T-helper 1 cell treated with Interleukin-12 subunit alpha and Interleukin-12 subunit beta and Interleukin-4 antibody, amounts not matched to agents 30 μg/mL and 1 μg/mL, for 36 hours (primary cell): ENCODE data around the gene OLA1.

Experiments
- H3K27ac Mint-ChIP-seq: one replicate; pipeline ENCODE4 v1.8.0; 2021; ENCODE audit warnings: mild to moderate bottlenecking, mixed read lengths
- H3K27me3 Mint-ChIP-seq: one replicate; pipeline ENCODE4 v1.8.0; 2021; ENCODE audit warnings: low read depth, mixed read lengths
- H3K36me3 Mint-ChIP-seq: one replicate; pipeline ENCODE4 v1.8.0; 2021; ENCODE audit warnings: low read depth, mixed read lengths
- H3K4me1 Mint-ChIP-seq: one replicate; pipeline ENCODE4 v1.8.0; 2021; ENCODE audit warnings: low read depth, mixed read lengths
- H3K4me3 Mint-ChIP-seq: one replicate; pipeline ENCODE4 v1.8.0; 2021; ENCODE audit warnings: mild to moderate bottlenecking, moderate library complexity, mixed read lengths
- H3K9me3 Mint-ChIP-seq: one replicate; pipeline ENCODE4 v1.8.0; 2021; ENCODE audit warnings: mixed read lengths

The OLA1 gene

GRCh38 chr2:174047746-174048145, 200.6 kb downstream of the OLA1 start:
- no peaks in the 10 kb centered on the region for H3K36me3 Mint-ChIP-seq
- peaks cover 3% of the 10 kb centered on the region for H3K4me1 Mint-ChIP-seq
- no peak overlapping the region for H3K4me3 Mint-ChIP-seq
- no peaks in the 10 kb centered on the region for H3K9me3 Mint-ChIP-seq
- H3K27me3 Mint-ChIP-seq: peaks cover 13% of the 10 kb centered on the region
- no peak overlapping the region for H3K27ac Mint-ChIP-seq

DNA sequence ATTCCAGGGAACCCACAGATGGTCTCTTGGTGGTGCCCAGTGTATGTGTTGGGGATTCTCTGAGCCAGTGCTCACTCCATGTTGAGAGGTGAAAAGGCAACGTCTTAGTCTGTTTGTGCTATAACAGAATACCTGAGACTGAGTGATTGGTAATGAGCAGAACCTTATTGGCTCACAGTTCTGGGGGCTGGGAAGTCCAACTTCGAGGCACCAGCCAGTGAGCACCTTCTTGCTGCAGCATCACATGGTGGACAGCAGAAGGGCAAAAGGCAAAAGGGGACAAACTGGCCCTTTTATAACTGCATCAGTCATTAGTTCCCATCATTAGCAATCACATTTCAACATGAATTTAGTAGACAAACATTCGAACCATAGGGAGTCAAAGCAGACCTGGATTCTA, 202.2 kb downstream of the OLA1 start:
- Mint-ChIP-seq H3K27me3 (peaks cover 10% of the 10 kb centered on the region), H3K4me1 (peaks cover 3% of the 10 kb centered on the region), H3K4me3 (no peak overlapping the region)

DNA sequence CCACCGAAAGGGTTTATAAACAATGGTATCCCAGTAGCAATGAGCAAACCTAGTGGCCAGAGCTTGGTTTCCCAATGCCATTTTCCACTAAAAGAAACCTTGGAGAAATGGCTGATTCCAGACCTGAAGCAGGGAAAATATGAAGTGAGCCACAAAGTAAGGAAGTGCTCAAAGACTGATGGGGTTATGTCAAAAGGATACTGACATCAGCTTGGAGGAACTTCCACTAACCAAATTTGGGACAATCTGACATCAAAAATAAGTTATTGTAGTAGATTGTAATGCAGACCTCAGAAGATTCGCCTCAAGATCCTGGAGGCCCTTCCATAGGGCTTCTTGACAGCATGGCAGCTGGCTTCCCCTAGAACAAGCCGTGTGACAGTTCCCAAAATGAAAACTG, 203.8 kb downstream of the OLA1 start:
- H3K27ac Mint-ChIP-seq: no peak overlapping the region
- peaks cover 4% of the 10 kb centered on the region for H3K27me3 Mint-ChIP-seq
- H3K4me3 Mint-ChIP-seq: no peak overlapping the region
- no peaks in the 10 kb centered on the region for H3K36me3 Mint-ChIP-seq
- no peaks in the 10 kb centered on the region for H3K9me3 Mint-ChIP-seq
- peaks cover 8% of the 10 kb centered on the region for H3K4me1 Mint-ChIP-seq

More for the DNA sequence above, 202.2 kb downstream of the OLA1 start:
- Mint-ChIP-seq H3K27ac (no peak overlapping the region), H3K36me3 (no peaks in the 10 kb centered on the region), H3K9me3 (no peaks in the 10 kb centered on the region)

DNA sequence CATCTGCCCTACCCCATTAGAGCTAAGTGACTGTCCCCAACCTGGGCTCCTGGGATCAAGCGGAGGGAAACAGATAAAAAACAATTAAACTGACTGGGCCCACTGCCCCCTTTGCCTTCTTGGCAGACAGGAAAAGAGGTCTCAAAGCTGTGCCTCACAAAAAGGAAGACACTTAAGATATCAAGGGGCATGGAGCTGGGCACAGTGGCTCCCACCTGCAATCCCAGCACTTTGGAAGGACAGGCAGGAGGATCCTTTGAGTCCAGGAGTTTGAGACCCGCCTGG, 208.0 kb downstream of the OLA1 start:
- Mint-ChIP-seq H3K27ac (no peak overlapping the region), H3K4me3 (no peak overlapping the region), H3K36me3 (no peaks in the 10 kb centered on the region), H3K9me3 (no peaks in the 10 kb centered on the region), H3K4me1 (peaks cover 15% of the 10 kb centered on the region), H3K27me3 (no peaks in the 10 kb centered on the region)

DNA sequence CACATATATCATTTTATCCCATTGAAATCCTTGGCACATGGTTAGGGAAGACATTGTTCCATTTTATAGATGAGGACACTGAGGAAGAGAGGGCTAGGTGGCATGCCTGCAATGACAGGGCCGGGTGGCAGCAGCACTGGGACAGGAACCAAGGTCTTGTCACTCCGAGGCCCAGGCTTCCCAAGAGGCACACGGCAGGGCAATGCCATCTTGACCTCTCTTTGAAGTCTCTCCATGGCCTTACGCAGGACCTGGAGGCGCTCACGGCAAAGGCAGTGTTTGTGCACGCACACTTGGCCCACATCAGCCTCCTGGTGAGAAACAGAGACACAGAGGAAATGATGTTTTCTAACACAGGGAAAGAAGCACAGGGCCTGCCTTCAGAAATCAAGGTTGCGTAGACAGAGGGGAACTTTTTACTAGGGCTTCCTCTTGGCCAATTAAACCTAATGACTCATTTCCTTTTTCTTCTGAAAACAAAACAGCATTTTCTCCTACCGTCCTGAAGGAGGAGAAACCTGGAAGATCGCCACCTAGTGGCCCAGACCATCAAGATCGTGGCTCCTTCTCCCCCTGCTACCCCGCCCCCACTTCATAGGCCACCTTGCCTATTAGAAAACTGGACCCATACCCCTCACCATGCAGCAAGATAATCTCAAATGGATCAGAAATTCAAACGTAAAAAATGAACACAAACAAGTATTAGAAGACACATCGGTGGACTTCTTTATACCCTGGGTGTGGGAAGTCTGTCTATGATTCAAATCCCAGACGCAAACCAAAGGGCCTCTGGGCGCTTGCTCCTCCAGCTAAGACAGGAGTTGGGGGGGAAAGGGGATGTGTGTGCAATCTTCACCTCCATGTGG, 208.5 kb downstream of the OLA1 start:
- Mint-ChIP-seq H3K27ac (peak overlapping the region; percentile 85), H3K4me3 (peak overlapping the region; percentile 6), H3K9me3 (no peaks in the 10 kb centered on the region), H3K36me3 (no peaks in the 10 kb centered on the region), H3K4me1 (peaks cover 17% of the 10 kb centered on the region), H3K27me3 (no peaks in the 10 kb centered on the region)

DNA sequence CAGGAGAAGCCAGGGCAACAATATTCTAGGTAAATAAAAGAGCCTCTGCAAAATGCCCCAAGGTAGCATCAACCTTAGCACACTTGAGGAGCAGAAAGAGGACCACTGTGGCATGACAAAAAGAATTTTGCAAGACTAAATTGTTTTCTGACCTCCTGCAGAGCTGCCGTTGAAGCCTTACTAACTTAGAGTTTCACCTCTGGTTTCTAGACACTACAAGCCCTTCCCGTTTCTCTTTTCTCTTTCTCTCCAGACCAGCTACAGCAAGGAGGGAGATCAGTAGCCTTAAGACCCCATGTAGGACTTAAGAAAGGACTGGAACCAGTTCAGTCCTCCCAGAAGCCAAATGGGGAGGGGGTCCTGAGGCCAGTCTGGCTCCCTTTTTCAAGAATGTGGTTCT, 209.9 kb downstream of the OLA1 start:
- H3K9me3 Mint-ChIP-seq: no peaks in the 10 kb centered on the region
- H3K36me3 Mint-ChIP-seq: no peaks in the 10 kb centered on the region
- peak overlapping the region; percentile 2 for H3K27ac Mint-ChIP-seq
- H3K4me3 Mint-ChIP-seq: no peak overlapping the region
- no peaks in the 10 kb centered on the region for H3K27me3 Mint-ChIP-seq
- peaks cover 15% of the 10 kb centered on the region for H3K4me1 Mint-ChIP-seq

DNA sequence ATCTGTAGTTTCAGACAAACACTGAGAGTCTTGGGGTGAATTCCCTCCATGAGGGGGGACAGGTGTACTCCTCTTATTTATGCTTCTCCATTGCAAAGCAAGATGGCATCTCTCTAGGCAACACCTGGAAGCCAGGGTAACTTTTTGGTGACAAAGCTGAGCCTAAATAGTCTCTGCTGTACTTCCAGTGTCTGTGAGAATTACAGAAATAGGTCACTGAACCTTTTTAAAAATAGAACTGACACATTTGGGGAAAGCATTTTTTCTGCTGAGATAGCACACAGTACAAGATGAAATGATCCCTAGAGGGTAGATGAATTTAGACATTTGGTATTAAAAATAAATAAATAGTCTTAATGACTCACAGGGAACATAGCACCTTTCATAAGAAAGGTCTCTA, 211.5 kb downstream of the OLA1 start:
- H3K27ac Mint-ChIP-seq: no peak overlapping the region
- no peaks in the 10 kb centered on the region for H3K9me3 Mint-ChIP-seq
- no peak overlapping the region for H3K4me3 Mint-ChIP-seq
- H3K27me3 Mint-ChIP-seq: no peaks in the 10 kb centered on the region
- peaks cover 15% of the 10 kb centered on the region for H3K4me1 Mint-ChIP-seq
- no peaks in the 10 kb centered on the region for H3K36me3 Mint-ChIP-seq

DNA sequence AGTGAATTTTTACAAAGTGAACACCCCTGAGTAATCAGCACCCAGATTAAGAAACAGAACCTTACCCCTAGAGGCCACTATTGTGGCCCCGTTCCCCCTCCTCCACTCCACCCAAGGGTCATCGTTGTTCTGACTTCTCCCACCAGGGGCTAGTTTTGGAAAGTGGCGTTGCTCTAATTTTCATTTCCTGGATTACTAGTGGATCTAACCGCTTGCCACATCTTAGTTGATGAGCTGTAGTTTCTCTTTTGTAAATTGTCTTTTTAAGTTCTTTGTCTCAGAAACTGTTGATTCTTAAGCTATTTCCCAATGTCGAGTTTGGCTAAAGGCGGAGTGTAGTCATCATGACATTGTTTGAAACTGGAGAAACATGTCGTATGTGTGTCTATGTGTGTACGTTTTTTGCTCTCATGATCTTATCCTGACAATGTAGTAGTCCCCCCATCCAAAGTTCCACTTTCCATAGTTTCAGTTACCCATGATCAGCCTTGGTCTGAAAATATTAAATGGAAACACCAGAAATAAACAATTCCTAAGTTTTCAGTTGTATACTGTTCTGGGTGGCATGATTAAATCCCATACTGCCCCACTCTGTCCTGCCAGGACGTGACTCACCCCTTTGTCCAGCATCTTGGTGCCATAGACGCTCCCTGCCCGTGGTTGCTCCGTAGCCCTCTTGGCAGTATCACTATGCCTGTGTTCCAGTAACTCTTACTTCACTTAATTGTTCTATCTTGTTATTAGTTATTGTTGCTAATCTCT, 212.2 kb downstream of the OLA1 start:
- no peaks in the 10 kb centered on the region for H3K9me3 Mint-ChIP-seq
- H3K27ac Mint-ChIP-seq: no peak overlapping the region
- H3K4me1 Mint-ChIP-seq: peaks cover 15% of the 10 kb centered on the region

GRCh38 chr2:174035117-174035635, 213.2 kb downstream of the OLA1 start:
- H3K27ac Mint-ChIP-seq: no peak overlapping the region
- H3K4me1 Mint-ChIP-seq: peaks cover 15% of the 10 kb centered on the region
- no peaks in the 10 kb centered on the region for H3K9me3 Mint-ChIP-seq
- no peaks in the 10 kb centered on the region for H3K36me3 Mint-ChIP-seq
- H3K4me3 Mint-ChIP-seq: no peak overlapping the region
- H3K27me3 Mint-ChIP-seq: no peaks in the 10 kb centered on the region

More for the DNA sequence above, 212.2 kb downstream of the OLA1 start:
- Mint-ChIP-seq H3K36me3 (no peaks in the 10 kb centered on the region), H3K4me3 (no peak overlapping the region), H3K27me3 (no peaks in the 10 kb centered on the region)

GRCh38 chr2:174033163-174033550, 215.2 kb downstream of the OLA1 start:
- H3K4me1 Mint-ChIP-seq: peaks cover 6% of the 10 kb centered on the region
- no peak overlapping the region for H3K27ac Mint-ChIP-seq
- no peaks in the 10 kb centered on the region for H3K36me3 Mint-ChIP-seq
- no peak overlapping the region for H3K4me3 Mint-ChIP-seq
- H3K9me3 Mint-ChIP-seq: no peaks in the 10 kb centered on the region
- H3K27me3 Mint-ChIP-seq: no peaks in the 10 kb centered on the region

DNA sequence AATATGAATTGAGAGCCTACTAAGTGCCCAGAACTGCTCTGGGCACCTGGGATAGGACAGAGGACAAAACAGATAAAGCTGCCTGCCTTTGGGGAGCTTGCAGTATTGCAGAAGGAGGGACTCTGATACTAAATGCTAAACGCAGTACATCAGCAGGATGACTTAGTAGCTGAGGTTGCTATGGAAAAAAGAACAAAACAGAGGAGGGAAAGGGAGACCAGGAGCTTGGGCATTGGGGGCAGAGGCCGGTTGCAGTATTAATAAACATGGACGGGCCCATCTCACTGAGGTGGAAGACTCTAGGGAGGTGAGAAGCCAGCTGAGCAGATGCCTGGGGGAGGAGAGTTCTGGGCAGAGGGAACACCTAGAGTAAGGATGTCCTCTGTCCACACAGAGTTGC, 217.1 kb downstream of the OLA1 start:
- Mint-ChIP-seq H3K9me3 (no peaks in the 10 kb centered on the region), H3K27ac (no peak overlapping the region), H3K4me3 (no peak overlapping the region), H3K27me3 (no peaks in the 10 kb centered on the region), H3K36me3 (no peaks in the 10 kb centered on the region), H3K4me1 (peaks cover 2% of the 10 kb centered on the region)

GRCh38 chr2:174028935-174029334, 219.4 kb downstream of the OLA1 start:
- no peaks in the 10 kb centered on the region for H3K27me3 Mint-ChIP-seq
- H3K4me1 Mint-ChIP-seq: no peaks in the 10 kb centered on the region
- no peaks in the 10 kb centered on the region for H3K36me3 Mint-ChIP-seq
- H3K4me3 Mint-ChIP-seq: no peak overlapping the region
- no peaks in the 10 kb centered on the region for H3K9me3 Mint-ChIP-seq
- H3K27ac Mint-ChIP-seq: no peak overlapping the region

- H3K4me1 Mint-ChIP-seq: no peaks in the 10 kb centered on the region
- H3K9me3 Mint-ChIP-seq: no peaks in the 10 kb centered on the region
- H3K4me3 Mint-ChIP-seq: no peak overlapping the region
- H3K27ac Mint-ChIP-seq: no peak overlapping the region
- H3K36me3 Mint-ChIP-seq: no peaks in the 10 kb centered on the region
- H3K27me3 Mint-ChIP-seq: no peaks in the 10 kb centered on the region
Measured at GRCh38 chr2:174027956-174028355, 220.4 kb downstream of the OLA1 start.

GRCh38 chr2:174026122-174026845, 222.0 kb downstream of the OLA1 start:
- Mint-ChIP-seq H3K36me3 (no peaks in the 10 kb centered on the region), H3K27ac (no peak overlapping the region), H3K4me3 (no peak overlapping the region), H3K4me1 (peaks cover 2% of the 10 kb centered on the region), H3K27me3 (no peaks in the 10 kb centered on the region), H3K9me3 (no peaks in the 10 kb centered on the region)
